HAP-1 (cell line): ENCODE measurements around the gene SCAMP3.

ENCODE experiments used
- DNase-seq, 2 experiments: peaks; one replicate each; pipeline ENCODE4 v3.0.0-alpha.2; 2016 to 2020; ENCODE audit warnings: low spot score in 2 of 2
- H3K27me3 ChIP-seq: fragments of 250-450 bp; sonication (Bioruptor Pico); 2 replicates; pipeline ENCODE4 v1.5.1; 2020; ENCODE audit warnings: low read depth, mild to moderate bottlenecking, moderate library complexity
- H3K36me3 ChIP-seq: fragments of 250-450 bp; sonication (Bioruptor Pico); replicated peaks from 2 replicates; pipeline ENCODE4 v1.5.1; 2020; ENCODE audit warnings: mild to moderate bottlenecking
- H3K4me1 ChIP-seq: fragments of 250-450 bp; sonication (Bioruptor Pico); 2 replicates; pipeline ENCODE4 v1.5.1; 2020; ENCODE audit warnings: mild to moderate bottlenecking
- H3K4me3 ChIP-seq: fragments of 250-450 bp; sonication (Bioruptor Pico); 2 replicates; pipeline ENCODE4 v1.5.1; 2020; ENCODE audit warnings: mild to moderate bottlenecking, moderate library complexity
- H3K9me3 ChIP-seq: fragments of 250-450 bp; sonication (Bioruptor Pico); 2 replicates; pipeline ENCODE4 v1.5.1; 2020; ENCODE audit warnings: mild to moderate bottlenecking, moderate library complexity
- in situ Hi-C: fragments of 300-500 bp; cut with MboI; formaldehyde crosslinking; loops from 3 replicates; pipeline ENCODE4 v1.14.3; 2020; ENCODE audit warnings: low sequenced_read_pairs, inconsistent platforms, mixed read lengths

SCAMP3 gene

GRCh38 chr1:155277902-155278688 is 15.9 kb upstream of the SCAMP3 start:
- no peaks in the 10 kb centered on the region for H3K9me3 ChIP-seq
- no peaks in the 10 kb centered on the region for H3K27me3 ChIP-seq
- peak overlapping the region; percentile 58 for H3K4me3 ChIP-seq
- in situ Hi-C loops, result no loop called here
- peak; percentile 46 to 91 for DNase-seq
- peaks cover 19% of the 10 kb centered on the region for H3K4me1 ChIP-seq
- H3K36me3 ChIP-seq, result no peaks in the 10 kb centered on the region

GRCh38 chr1:155277070-155277901 is 15.1 kb upstream of the SCAMP3 start, which contains the start of gene HCN3:
Gene HCN3, plus strand, starts transcription at chr1:155277463. Its CDS starts 128 bp downstream, at chr1:155277591.
- Histone ChIP-seq H3K4me3 (peak within 1 kb of the TSS; percentile 58), H3K9me3 (no peaks in the 10 kb centered on the region), H3K27me3 (no peaks in the 10 kb centered on the region), H3K4me1 (peaks cover 19% of the 10 kb centered on the region), H3K36me3 (no peaks in the 10 kb centered on the region; the same call in 1 of the 2 replicates)
- DNase-seq, result peak; percentile 95 to 100
- in situ Hi-C loops, result no loop called here

- no peaks in the 10 kb centered on the region for H3K27me3 ChIP-seq
- H3K9me3 ChIP-seq, result no peaks in the 10 kb centered on the region
- H3K36me3 ChIP-seq, result peaks cover 35% of the 10 kb centered on the region
- peak within 1 kb of the TSS; percentile 62 for H3K4me3 ChIP-seq
- DNase-seq, result peak; percentile 97 to 99
- in situ Hi-C loops, result loop anchor here (5.0 kb wide), 1 partner anchor 34 kb away; the partner anchor contains the start of gene FDPS
- H3K4me1 ChIP-seq, result peaks cover 14% of the 10 kb centered on the region
These were observed 11.4 kb upstream of the SCAMP3 start, which contains the start of gene CLK2 for GRCh38 chr1:155273343-155274245. Gene CLK2, minus strand, starts transcription at chr1:155273504. Its CDS starts 2,527 bp downstream, at chr1:155270977.

GRCh38 chr1:155272466-155273342 is 10.5 kb upstream of the SCAMP3 start:
- Histone ChIP-seq H3K4me1 (peaks cover 10% of the 10 kb centered on the region), H3K4me3 (peak overlapping the region; percentile 62), H3K36me3 (peaks cover 44% of the 10 kb centered on the region), H3K9me3 (no peaks in the 10 kb centered on the region), H3K27me3 (no peaks in the 10 kb centered on the region)
- DNase-seq, result peak; percentile 29 to 79
- in situ Hi-C loops, result loop anchor here (5.0 kb wide), 1 partner anchor 35 kb away; the partner anchor contains the start of gene FDPS

GRCh38 chr1:155269381-155269780 is 7.2 kb upstream of the SCAMP3 start:
- H3K4me1 ChIP-seq, result peaks cover 5% of the 10 kb centered on the region
- no peaks in the 10 kb centered on the region for H3K9me3 ChIP-seq
- H3K27me3 ChIP-seq, result no peaks in the 10 kb centered on the region
- no peak for DNase-seq
- in situ Hi-C loops, result no loop called here
- H3K36me3 ChIP-seq, result peaks cover 77% of the 10 kb centered on the region
- no peak overlapping the region for H3K4me3 ChIP-seq

GRCh38 chr1:155268630-155269029 is 6.5 kb upstream of the SCAMP3 start:
- no peak for DNase-seq
- no peaks in the 10 kb centered on the region for H3K27me3 ChIP-seq
- H3K4me1 ChIP-seq, result peaks cover 1% of the 10 kb centered on the region
- H3K4me3 ChIP-seq, result no peak overlapping the region
- peaks cover 85% of the 10 kb centered on the region for H3K36me3 ChIP-seq
- in situ Hi-C loops, result no loop called here
- H3K9me3 ChIP-seq, result no peaks in the 10 kb centered on the region

- peaks cover 95% of the 10 kb centered on the region for H3K36me3 ChIP-seq
- DNase-seq, result no peak
- no peak overlapping the region for H3K4me3 ChIP-seq
- no peaks in the 10 kb centered on the region for H3K9me3 ChIP-seq
- in situ Hi-C loops, result no loop called here
- H3K27me3 ChIP-seq, result no peaks in the 10 kb centered on the region
- H3K4me1 ChIP-seq, result no peaks in the 10 kb centered on the region
These were observed 5.2 kb upstream of the SCAMP3 start for GRCh38 chr1:155267373-155267772.

GRCh38 chr1:155266553-155266952 is 4.4 kb upstream of the SCAMP3 start:
- H3K4me3 ChIP-seq, result no peak overlapping the region
- no peaks in the 10 kb centered on the region for H3K9me3 ChIP-seq
- no peak for DNase-seq
- no peaks in the 10 kb centered on the region for H3K27me3 ChIP-seq
- H3K36me3 ChIP-seq, result peaks cover 88% of the 10 kb centered on the region
- in situ Hi-C loops, result no loop called here
- H3K4me1 ChIP-seq, result no peaks in the 10 kb centered on the region

- no peaks in the 10 kb centered on the region for H3K27me3 ChIP-seq
- in situ Hi-C loops, result no loop called here
- H3K36me3 ChIP-seq, result peaks cover 69% of the 10 kb centered on the region
- H3K4me1 ChIP-seq, result peaks cover 3% of the 10 kb centered on the region
- no peak overlapping the region for H3K4me3 ChIP-seq
- DNase-seq, result no peak
- no peaks in the 10 kb centered on the region for H3K9me3 ChIP-seq
These were observed 907 bp upstream of the SCAMP3 start for GRCh38 chr1:155263067-155263466.

- no peaks in the 10 kb centered on the region for H3K9me3 ChIP-seq
- no peak for DNase-seq
- peak overlapping the region; percentile 61 for H3K4me3 ChIP-seq
- H3K27me3 ChIP-seq, result no peaks in the 10 kb centered on the region
- in situ Hi-C loops, result no loop called here
- H3K36me3 ChIP-seq, result peaks cover 53% of the 10 kb centered on the region
- H3K4me1 ChIP-seq, result peaks cover 3% of the 10 kb centered on the region
These were observed 688 bp downstream of the SCAMP3 start for GRCh38 chr1:155261493-155261851.

- in situ Hi-C loops, result no loop called here
- DNase-seq, result no peak
- no peaks in the 10 kb centered on the region for H3K27me3 ChIP-seq
- H3K36me3 ChIP-seq, result peaks cover 48% of the 10 kb centered on the region
- H3K4me1 ChIP-seq, result peaks cover 8% of the 10 kb centered on the region
- H3K4me3 ChIP-seq, result no peak overlapping the region
- H3K9me3 ChIP-seq, result no peaks in the 10 kb centered on the region
These were observed 1.9 kb downstream of the SCAMP3 start for GRCh38 chr1:155260276-155260675.

- in situ Hi-C loops, result no loop called here
- Histone ChIP-seq H3K9me3 (no peaks in the 10 kb centered on the region), H3K36me3 (peaks cover 28% of the 10 kb centered on the region), H3K27me3 (no peaks in the 10 kb centered on the region), H3K4me1 (peaks cover 20% of the 10 kb centered on the region), H3K4me3 (peak overlapping the region; percentile 67)
- no peak for DNase-seq
These were observed 5.9 kb downstream of the SCAMP3 start for GRCh38 chr1:155256058-155256852.
